ENCODE measurements around the gene GPR157. TPM values are rescaled to one million over a fixed set of nuclear protein-coding genes. Genes with fewer than 3 reads are reported as not detected.

GPR157 gene
- polyA plus RNA-seq, 2 of the 4 experiments (the other 2 are of a cell fraction), result 3.6 to 4.7 TPM

GRCh38 chr1:9152535-9152934 is 23.6 kb upstream of the GPR157 start:
- peak overlapping the region in 1 of 2 experiments; percentile 74; a peak in 1 of 6 replicates for H3K27ac ChIP-seq
- 92% methylated on average over 10 of the region's 10 CpGs for WGBS (ENCODE audit: missing lambda C conversion rate)

GRCh38 chr1:9151328-9151860 is 22.5 kb upstream of the GPR157 start:
- H3K4me1 ChIP-seq, result peaks cover 16% of the 10 kb centered on the region; the same call in 2 of the 3 replicates
- no peaks in the 10 kb centered on the region for H3K9me3 ChIP-seq
- DNase-seq (ENCODE audit: low read depth in 1 of 2, low spot score in 1 of 2) (no peak), FAIRE-seq (no peak), ATAC-seq (no peak)
- 89% methylated on average over 16 of the region's 16 CpGs for WGBS (ENCODE audit: missing lambda C conversion rate)
- POLR2A ChIA-PET, result interaction anchor here (0.5 kb wide), 1 partner anchor 15 kb away, joined by 4 read pairs; no protein-coding TSS in a partner anchor
- H3K4me3 ChIP-seq, result no peak overlapping the region
- no peak for TF ChIP-seq ZC3H11A (IDR thresholded peaks at IDR 0.05)
- peak overlapping the region; percentile 39 to 74; a peak in 4 of 6 replicates for H3K27ac ChIP-seq
- CTCF ChIA-PET, result interaction anchor here (1.9 to 2.2 kb wide), 2 partner anchors 10 to 29 kb away, joined by 8 read pairs; no protein-coding TSS in a partner anchor
- no peak overlapping the region; the same call in 2 of the 3 replicates for H3K4me2 ChIP-seq

More at GRCh38 chr1:9152535-9152934, 23.6 kb upstream of the GPR157 start:
- FAIRE-seq (no peak), ATAC-seq (no peak), DNase-seq (ENCODE audit: low read depth in 1 of 2, low spot score in 1 of 2) (no peak)
- no peak for TF ChIP-seq EHMT2 (IDR thresholded peaks at IDR 0.05; ENCODE audit: low read depth)
- TF ChIP-seq NR3C1 (IDR thresholded peaks at IDR 0.05), result no peak
- TF ChIP-seq TP53 (CRISPR knock-in tag; IDR thresholded peaks at IDR 0.05), result no peak
- TF ChIP-seq MAZ (IDR thresholded peaks at IDR 0.05; ENCODE audit: borderline replicate concordance, low read depth, low read length), result no peak
- TF ChIP-seq E2F6 (IDR thresholded peaks at IDR 0.05; ENCODE audit: borderline replicate concordance, low read depth), result no peak
- TF ChIP-seq EP300 (IDR thresholded peaks at IDR 0.05), result no peak
- TF ChIP-seq TFCP2L1 (CRISPR knock-in tag; IDR thresholded peaks at IDR 0.05), result no peak
- TF ChIP-seq EHF (CRISPR knock-in tag; IDR thresholded peaks at IDR 0.05), result no peak
- TF ChIP-seq CHD4 (IDR thresholded peaks at IDR 0.05; ENCODE audit: borderline replicate concordance), result no peak
- no peak for TF ChIP-seq POLR2A (IDR thresholded peaks at IDR 0.05; ENCODE audit: low read length)
- no peak for TF ChIP-seq PBX3 (IDR thresholded peaks at IDR 0.05)
- no peak for TF ChIP-seq HOXB5 (CRISPR knock-in tag; IDR thresholded peaks at IDR 0.05)
- TF ChIP-seq BHLHE40 (IDR thresholded peaks at IDR 0.05; ENCODE audit: low read depth, low read length), result no peak
- TF ChIP-seq MAFK (IDR thresholded peaks at IDR 0.05; ENCODE audit: partially characterized antibody), result no peak
- no peak for TF ChIP-seq RNF2 (IDR thresholded peaks at IDR 0.05; ENCODE audit: borderline replicate concordance, low read depth)
- TF ChIP-seq ATOH8 (CRISPR knock-in tag; IDR thresholded peaks at IDR 0.05; ENCODE audit: low read depth), result no peak
- TF ChIP-seq ZFP36 (IDR thresholded peaks at IDR 0.05; ENCODE audit: borderline replicate concordance, partially characterized antibody), result no peak
- TF ChIP-seq KDM5A (IDR thresholded peaks at IDR 0.05), result no peak
- CTCF ChIA-PET, result interaction anchor here (1.1 to 2.2 kb wide), 2 partner anchors 28 to 44 kb away, joined by 3 to 8 read pairs; no protein-coding TSS in a partner anchor
- no peaks in the 10 kb centered on the region for H3K9me3 ChIP-seq
- no peak overlapping the region for H3K4me3 ChIP-seq
- H3K4me2 ChIP-seq, result no peak overlapping the region
- H3K4me1 ChIP-seq, result peaks cover 9% of the 10 kb centered on the region; the same call in 2 of the 3 replicates
- POLR2A ChIA-PET, result no interaction called here

- ATAC-seq (no peak), FAIRE-seq (no peak), DNase-seq (ENCODE audit: low read depth in 1 of 2, low spot score in 1 of 2) (no peak)
- 92% methylated on average over 16 of the region's 16 CpGs for WGBS (ENCODE audit: missing lambda C conversion rate)
- Histone ChIP-seq H3K9me3 (no peaks in the 10 kb centered on the region), H3K4me1 (peaks cover 22% of the 10 kb centered on the region), H3K27ac (peak overlapping the region; percentile 39 to 74; a peak in 4 of 6 replicates), H3K4me2 (no peak overlapping the region; the same call in 2 of the 3 replicates), H3K4me3 (no peak overlapping the region)
- CTCF ChIA-PET, result interaction anchor here (0.7 to 2.2 kb wide), 3 partner anchors 9 to 40 kb away, joined by 3 to 8 read pairs (median 8); no protein-coding TSS in a partner anchor
- POLR2A ChIA-PET, result interaction anchor here (0.5 kb wide), 1 partner anchor 15 kb away, joined by 4 read pairs; no protein-coding TSS in a partner anchor
- TF ChIP-seq CTCF (IDR thresholded peaks at IDR 0.05), result no peak
- TF ChIP-seq ZNF302 (CRISPR knock-in tag; IDR thresholded peaks at IDR 0.05), result no peak
- no peak for TF ChIP-seq EP300 (IDR thresholded peaks at IDR 0.05)
- TF ChIP-seq TFCP2L1 (CRISPR knock-in tag; IDR thresholded peaks at IDR 0.05), result no peak
- TF ChIP-seq ATOH8 (CRISPR knock-in tag; IDR thresholded peaks at IDR 0.05; ENCODE audit: low read depth), result no peak
Observed at GRCh38 chr1:9150582-9151327, 21.9 kb upstream of the GPR157 start.
